ENCODE measurements around the gene SOHLH2. TPM values are rescaled to one million over a fixed set of nuclear protein-coding genes. Genes with fewer than 3 reads are reported as not detected.

SOHLH2 gene
- 0.85 and 1.2 TPM in 2 replicates for polyA plus RNA-seq (2012; rRNA removed)
- polyA plus RNA-seq (2012; cell fraction: cytosol; rRNA removed) = 0.93 and 1.1 TPM in 2 replicates
- 1.3 and 2.1 TPM in 2 replicates for polyA plus RNA-seq (2012; cell fraction: nucleus; rRNA removed)

- no peaks in the 10 kb centered on the region for H3K27me3 ChIP-seq (ENCODE audit: insufficient read depth)
- H3K27ac ChIP-seq (ENCODE audit: low read depth in 2 of 2, low read length in 1 of 2) = no peak within 1 kb of the TSS
- H3F3A ChIP-seq (replicated peaks; ENCODE audit: insufficient read depth) = no peaks in the 10 kb centered on the region
- ChIA-PET CTCF (no interaction called here), POLR2A (no interaction called here)
- H3K9me3 ChIP-seq = no peaks in the 10 kb centered on the region
- H3K4me1 ChIP-seq (ENCODE audit: control insufficient read depth in 1 of 2, insufficient read depth in 2 of 2, low read depth in 1 of 2, low read length in 1 of 2) = no peaks in the 10 kb centered on the region
- 89% methylated on average over 35 of the region's 53 CpGs for WGBS (ENCODE audit: low lambda C conversion rate)
- no peak within 1 kb of the TSS for H2AFZ ChIP-seq (ENCODE audit: low read depth)
- no peak within 1 kb of the TSS for H3K4me3 ChIP-seq (ENCODE audit: low read depth in 2 of 2, low read length in 1 of 2)
- TF ChIP-seq MXI1 (IDR thresholded peaks at IDR 0.05; ENCODE audit: low read depth, low read length) (no peak), NRF1 (IDR thresholded peaks at IDR 0.05; ENCODE audit: low read depth, low read length) (no peak), EZH2phosphoT487 (IDR thresholded peaks at IDR 0.05; ENCODE audit: borderline replicate concordance, low read depth) (no peak)
- no peak within 1 kb of the TSS for H3K9ac ChIP-seq
- no peaks in the 10 kb centered on the region for H3K9me2 ChIP-seq
- no peaks in the 10 kb centered on the region for H3K79me2 ChIP-seq (ENCODE audit: insufficient read depth)
- no peak within 1 kb of the TSS for H3K4me2 ChIP-seq
- no peaks in the 10 kb centered on the region for H4K20me1 ChIP-seq (ENCODE audit: insufficient read depth)
- DNase-seq = no peak
- H3K36me3 ChIP-seq (replicated peaks in 1 of 2; ENCODE audit: control insufficient read depth in 1 of 2, insufficient read depth in 2 of 2, low read length in 1 of 2) = no peaks in the 10 kb centered on the region
These were observed at the start of gene SOHLH2 for GRCh38 chr13:36214163-36214921. Gene SOHLH2 (minus strand): TSS chr13:36214556. CDS start chr13:36214526, 30 bp downstream.

- TF ChIP-seq PBX3 (IDR thresholded peaks at IDR 0.05) = no peak
- TF ChIP-seq NFIC (IDR thresholded peaks at IDR 0.05; ENCODE audit: borderline replicate concordance) = no peak
- TF ChIP-seq USF2 (IDR thresholded peaks at IDR 0.05; ENCODE audit: borderline replicate concordance, low read depth, low read length) = no peak
- TF ChIP-seq RAD21 (IDR thresholded peaks at IDR 0.05; ENCODE audit: low read length) = no peak
- no peak for TF ChIP-seq MXI1 (IDR thresholded peaks at IDR 0.05; ENCODE audit: low read depth, low read length)
- no peak for TF ChIP-seq ELF1 (IDR thresholded peaks at IDR 0.05)
- TF ChIP-seq NRF1 (IDR thresholded peaks at IDR 0.05; ENCODE audit: low read depth, low read length) = no peak
- no peak for TF ChIP-seq FOXM1 (IDR thresholded peaks at IDR 0.05; ENCODE audit: low read depth)
- no peak for TF ChIP-seq CTCF (IDR thresholded peaks at IDR 0.05)
- TF ChIP-seq RXRA (IDR thresholded peaks at IDR 0.05; ENCODE audit: borderline replicate concordance, low read depth) = no peak
- TF ChIP-seq YY1 (IDR thresholded peaks at IDR 0.05; ENCODE audit: low read depth) = no peak
- TF ChIP-seq POLR2AphosphoS5 (IDR thresholded peaks at IDR 0.05; ENCODE audit: low read depth, low read length) = no peak
- TF ChIP-seq GABPA (IDR thresholded peaks at IDR 0.05; ENCODE audit: low read depth) = no peak
- TF ChIP-seq RFX5 (IDR thresholded peaks at IDR 0.05; ENCODE audit: low read length) = no peak
- TF ChIP-seq FOSL2 (IDR thresholded peaks at IDR 0.05; ENCODE audit: borderline replicate concordance, low read depth) = no peak
- TF ChIP-seq TAF1 (IDR thresholded peaks at IDR 0.05; ENCODE audit: borderline replicate concordance, low read depth, low read length) = no peak
- Histone ChIP-seq H4K20me1 (ENCODE audit: insufficient read depth) (no peaks in the 10 kb centered on the region), H3K4me3 (ENCODE audit: low read depth in 2 of 2, low read length in 1 of 2) (no peak overlapping the region), H3K4me1 (ENCODE audit: control insufficient read depth in 1 of 2, insufficient read depth in 2 of 2, low read depth in 1 of 2, low read length in 1 of 2) (no peaks in the 10 kb centered on the region), H3K9ac (no peak overlapping the region), H3K79me2 (ENCODE audit: insufficient read depth) (no peaks in the 10 kb centered on the region), H3K9me2 (no peaks in the 10 kb centered on the region), H3K36me3 (replicated peaks in 1 of 2; ENCODE audit: control insufficient read depth in 1 of 2, insufficient read depth in 2 of 2, low read length in 1 of 2) (no peaks in the 10 kb centered on the region), H3K27ac (ENCODE audit: low read depth in 2 of 2, low read length in 1 of 2) (no peak overlapping the region), H2AFZ (ENCODE audit: low read depth) (no peak overlapping the region), H3K27me3 (ENCODE audit: insufficient read depth) (no peaks in the 10 kb centered on the region), H3K4me2 (no peak overlapping the region), H3F3A (replicated peaks; ENCODE audit: insufficient read depth) (no peaks in the 10 kb centered on the region), H3K9me3 (no peaks in the 10 kb centered on the region)
- POLR2A ChIA-PET = no interaction called here
- CTCF ChIA-PET = interaction anchor here (0.8 to 3.8 kb wide), 5 partner anchors 8 to 283 kb away, joined by 3 to 26 read pairs (median 4); no protein-coding TSS in a partner anchor
- no peak for DNase-seq
These were observed 47.6 kb upstream of the SOHLH2 start for GRCh38 chr13:36261976-36262375.

Measured in SK-N-SH (cell line).